ENCODE data around the gene NUDT14. TPM values are rescaled to one million over a fixed set of nuclear protein-coding genes. Genes with fewer than 3 reads are reported as not detected.

NUDT14 gene
- total RNA-seq, 2 donors from 2014 or later: 17.1 to 18.9 TPM

DNA sequence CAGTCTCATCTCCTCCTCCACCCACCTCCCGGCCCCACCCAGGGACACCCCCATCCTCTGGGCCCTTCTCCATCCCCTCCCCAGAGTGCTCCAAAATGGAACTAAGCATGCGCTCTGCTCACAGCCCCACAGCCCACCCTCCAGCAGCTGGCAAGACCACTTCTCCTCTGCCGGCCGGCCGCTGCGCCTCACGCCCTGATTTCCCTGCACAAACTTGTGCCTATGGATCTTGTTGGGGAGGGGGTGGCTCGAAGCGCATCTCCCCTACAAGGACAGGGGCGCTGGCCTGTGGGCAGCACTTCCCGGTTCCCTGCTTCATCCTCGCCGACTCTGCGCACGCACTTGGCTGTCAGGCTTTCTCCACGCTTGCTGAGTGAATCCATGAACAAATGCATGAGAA, 19.5 kb upstream of the NUDT14 start:
- H3K36me3 ChIP-seq: no peaks in the 10 kb centered on the region
- peaks cover 0 to 92% of the 10 kb centered on the region in 2 donors for H3K4me1 ChIP-seq
- DNase-seq (ENCODE audit: low spot score): no peak
- no peaks in the 10 kb centered on the region for H3K9me3 ChIP-seq
- H3K27me3 ChIP-seq: peaks cover 4 to 11% of the 10 kb centered on the region in 2 donors
- no peak overlapping the region for H3K27ac ChIP-seq
- H3K4me3 ChIP-seq: no peak overlapping the region
- no peak for TF ChIP-seq CTCF (IDR thresholded peaks at IDR 0.05)

GRCh38 chr14:105200074-105200473, 19.0 kb upstream of the NUDT14 start:
- Histone ChIP-seq H3K4me1 (peaks cover 0 to 92% of the 10 kb centered on the region in 2 donors), H3K27ac (no peak overlapping the region), H3K36me3 (no peaks in the 10 kb centered on the region), H3K9me3 (no peaks in the 10 kb centered on the region), H3K27me3 (peaks cover 4 to 16% of the 10 kb centered on the region in 2 donors), H3K4me3 (no peak overlapping the region)
- no peak for TF ChIP-seq CTCF (IDR thresholded peaks at IDR 0.05)
- no peak for DNase-seq (ENCODE audit: low spot score)

DNA sequence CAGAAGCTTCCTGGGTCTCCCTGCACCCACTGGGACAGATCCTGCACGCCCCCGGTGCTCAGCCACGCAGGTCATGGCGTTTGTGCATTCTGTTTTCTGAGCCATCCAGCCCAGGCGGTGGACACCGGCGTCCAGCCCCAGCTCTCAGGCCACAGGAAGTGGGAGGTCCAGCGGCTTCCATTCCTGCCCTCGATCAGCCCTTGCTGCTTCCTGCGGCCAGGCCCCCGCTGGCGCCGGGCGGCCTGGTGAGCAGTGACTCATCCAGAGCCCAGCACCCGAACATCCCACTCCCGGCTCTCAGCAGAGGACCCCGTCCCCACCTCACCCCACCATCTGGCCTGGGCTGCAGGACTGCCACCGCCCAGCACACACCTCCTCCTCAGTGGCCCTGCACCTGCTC, 18.0 kb upstream of the NUDT14 start:
- Histone ChIP-seq H3K36me3 (no peaks in the 10 kb centered on the region), H3K9me3 (no peaks in the 10 kb centered on the region), H3K4me3 (no peak overlapping the region), H3K4me1 (peaks cover 0 to 92% of the 10 kb centered on the region in 2 donors), H3K27me3 (peaks cover 4 to 20% of the 10 kb centered on the region in 2 donors), H3K27ac (peak overlapping the region; percentile 46 to 57)
- no peak for TF ChIP-seq CTCF (IDR thresholded peaks at IDR 0.05)
- DNase-seq (ENCODE audit: low spot score): no peak

GRCh38 chr14:105198588-105198987, 17.5 kb upstream of the NUDT14 start:
- no peak for TF ChIP-seq CTCF (IDR thresholded peaks at IDR 0.05)
- Histone ChIP-seq H3K9me3 (no peaks in the 10 kb centered on the region), H3K27ac (peak overlapping the region; percentile 37 to 57), H3K36me3 (no peaks in the 10 kb centered on the region), H3K4me1 (peaks cover 0 to 92% of the 10 kb centered on the region in 2 donors), H3K27me3 (peaks cover 4 to 20% of the 10 kb centered on the region in 2 donors), H3K4me3 (no peak overlapping the region)
- no peak for DNase-seq (ENCODE audit: low spot score)

DNA sequence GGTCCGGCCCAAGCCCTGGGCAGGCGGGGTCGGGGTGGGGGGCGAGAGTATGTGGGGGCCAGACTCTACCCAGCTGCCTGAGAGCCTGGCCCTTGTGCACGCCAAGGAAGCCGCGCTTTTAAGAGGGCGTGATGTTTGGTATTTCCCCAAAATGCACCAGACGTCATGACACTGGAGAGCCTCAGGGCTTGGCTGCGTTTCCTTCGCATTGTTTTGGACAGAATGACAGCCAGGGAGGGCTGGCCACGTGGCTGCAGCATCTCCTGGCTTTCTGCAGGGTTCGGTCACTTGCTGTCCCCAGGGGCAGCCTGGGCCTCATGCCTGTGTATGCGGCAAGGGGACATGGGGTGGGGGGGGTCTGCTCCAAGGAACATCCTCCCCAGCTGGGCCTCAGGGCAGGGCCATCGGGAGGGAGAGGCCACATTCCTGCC, 16.1 kb upstream of the NUDT14 start:
- Histone ChIP-seq H3K4me1 (peaks cover 0 to 88% of the 10 kb centered on the region in 2 donors), H3K36me3 (no peaks in the 10 kb centered on the region), H3K27me3 (peaks cover 4 to 20% of the 10 kb centered on the region in 2 donors), H3K9me3 (no peaks in the 10 kb centered on the region), H3K27ac (peak overlapping the region; percentile 57), H3K4me3 (peak overlapping the region in 1 of 2 donors; percentile 34)
- peak; percentile 71 for DNase-seq (ENCODE audit: low spot score)
- no peak for TF ChIP-seq CTCF (IDR thresholded peaks at IDR 0.05)

Data from right atrium auricular region (tissue), 2 donors.